Measurements from ENCODE around the gene CMIP. TPM values are rescaled to one million over a fixed set of nuclear protein-coding genes. Genes with fewer than 3 reads are reported as not detected.

CMIP gene
- polyA plus RNA-seq, 1 experiment, result 2.7 TPM

DNA sequence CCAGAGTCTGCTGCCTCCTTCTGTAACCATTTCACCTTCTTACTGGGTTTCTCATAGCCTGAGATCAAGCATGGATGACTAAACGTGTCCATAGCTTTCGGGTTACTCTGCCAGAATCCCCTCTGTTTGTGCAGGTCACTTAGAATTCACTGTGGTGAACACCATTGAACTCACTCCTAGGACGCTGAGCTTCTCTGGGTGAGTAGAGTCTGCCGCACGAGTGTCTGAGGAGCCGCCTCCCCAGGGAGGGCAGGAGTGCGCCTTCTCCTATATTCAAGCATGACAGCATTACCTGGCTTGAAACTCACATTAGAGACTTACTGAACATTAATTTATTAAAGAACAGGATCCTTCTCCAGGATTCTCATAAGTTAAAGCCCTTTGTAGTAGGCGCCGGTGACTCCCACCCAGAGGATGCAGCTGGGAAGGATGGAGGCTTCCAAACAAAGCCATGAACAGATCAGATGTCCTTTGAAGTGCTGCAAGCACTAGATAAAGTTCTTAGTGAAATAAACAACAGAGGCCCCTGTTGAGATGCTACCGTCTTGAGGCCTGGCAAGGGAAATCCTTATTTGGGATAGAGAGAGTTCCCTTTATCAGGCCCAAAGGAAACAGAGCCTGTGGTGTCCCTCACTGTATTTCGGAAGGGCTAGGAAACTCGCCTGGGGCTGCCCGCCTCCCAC lies 189.9 kb downstream of the CMIP start:
- no peaks in the 10 kb centered on the region for H3K27me3 ChIP-seq (ENCODE audit: control insufficient read depth, insufficient read depth, low read length)
- H3K27ac ChIP-seq (ENCODE audit: low read depth, low read length), result no peak overlapping the region
- no peak for TF ChIP-seq CTCF (IDR thresholded peaks at IDR 0.05; ENCODE audit: low read depth, low read length)
- no peak for DNase-seq (ENCODE audit: low read depth, low spot score)
- ChIA-PET POLR2A (no interaction called here), CTCF (interaction anchor here (1.3 to 1.6 kb wide), 2 partner anchors 12 to 96 kb away, joined by 5 read pairs; no protein-coding TSS in a partner anchor)
- H3K4me3 ChIP-seq (ENCODE audit: low read depth, low read length), result no peak overlapping the region
- H3K9me3 ChIP-seq (ENCODE audit: control insufficient read depth, insufficient read depth, low read length), result peaks cover 5% of the 10 kb centered on the region

DNA sequence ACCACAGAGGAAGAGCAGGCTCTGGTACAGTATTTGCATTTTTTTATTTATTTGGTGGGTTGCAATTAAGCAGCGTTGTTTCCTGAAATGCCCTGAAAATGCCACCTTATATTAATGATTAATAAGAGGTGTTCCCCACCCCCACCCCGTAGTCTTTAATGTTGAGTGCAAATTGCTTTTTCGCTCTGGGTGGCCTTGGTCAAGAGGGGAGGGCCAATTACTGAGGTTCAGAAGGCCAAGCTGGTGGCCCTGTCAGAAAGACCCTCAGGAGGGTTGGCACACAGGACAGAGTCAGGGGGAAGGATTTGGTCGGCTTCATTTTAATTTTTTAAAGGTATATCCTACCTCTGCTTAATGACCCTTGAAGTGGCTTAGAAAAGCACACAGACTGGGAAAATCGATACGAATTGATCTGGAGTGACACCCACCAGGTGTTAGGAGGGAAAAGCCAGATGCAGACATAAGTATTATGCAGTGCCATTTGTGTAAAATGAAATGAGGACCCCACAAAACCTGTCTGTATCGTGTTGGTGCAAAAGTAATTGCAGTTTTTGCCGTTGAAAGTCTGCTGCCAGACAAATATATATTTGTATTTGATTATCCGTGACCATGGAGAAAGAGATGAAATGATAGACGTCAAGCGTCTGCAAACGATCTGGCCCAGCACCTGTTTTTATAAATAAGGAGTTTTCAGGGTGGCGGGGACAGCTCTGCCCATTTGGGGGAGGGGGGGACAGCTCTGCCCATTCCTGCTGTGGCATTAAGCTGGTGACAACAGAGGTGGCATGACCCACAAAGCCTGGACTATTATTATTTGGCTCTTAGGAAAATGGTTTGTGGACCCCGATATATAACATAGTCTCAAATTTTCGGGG lies 190.7 kb downstream of the CMIP start:
- TF ChIP-seq CTCF (IDR thresholded peaks at IDR 0.05; ENCODE audit: low read depth, low read length), result no peak
- no peak for DNase-seq (ENCODE audit: low read depth, low spot score)
- Histone ChIP-seq H3K27me3 (ENCODE audit: control insufficient read depth, insufficient read depth, low read length) (no peaks in the 10 kb centered on the region), H3K27ac (ENCODE audit: low read depth, low read length) (no peak overlapping the region), H3K9me3 (ENCODE audit: control insufficient read depth, insufficient read depth, low read length) (peaks cover 5% of the 10 kb centered on the region), H3K4me3 (ENCODE audit: low read depth, low read length) (no peak overlapping the region)
- ChIA-PET POLR2A (no interaction called here), CTCF (interaction anchor here (1.6 kb wide), 1 partner anchor 95 kb away, joined by 5 read pairs; no protein-coding TSS in a partner anchor)

DNA sequence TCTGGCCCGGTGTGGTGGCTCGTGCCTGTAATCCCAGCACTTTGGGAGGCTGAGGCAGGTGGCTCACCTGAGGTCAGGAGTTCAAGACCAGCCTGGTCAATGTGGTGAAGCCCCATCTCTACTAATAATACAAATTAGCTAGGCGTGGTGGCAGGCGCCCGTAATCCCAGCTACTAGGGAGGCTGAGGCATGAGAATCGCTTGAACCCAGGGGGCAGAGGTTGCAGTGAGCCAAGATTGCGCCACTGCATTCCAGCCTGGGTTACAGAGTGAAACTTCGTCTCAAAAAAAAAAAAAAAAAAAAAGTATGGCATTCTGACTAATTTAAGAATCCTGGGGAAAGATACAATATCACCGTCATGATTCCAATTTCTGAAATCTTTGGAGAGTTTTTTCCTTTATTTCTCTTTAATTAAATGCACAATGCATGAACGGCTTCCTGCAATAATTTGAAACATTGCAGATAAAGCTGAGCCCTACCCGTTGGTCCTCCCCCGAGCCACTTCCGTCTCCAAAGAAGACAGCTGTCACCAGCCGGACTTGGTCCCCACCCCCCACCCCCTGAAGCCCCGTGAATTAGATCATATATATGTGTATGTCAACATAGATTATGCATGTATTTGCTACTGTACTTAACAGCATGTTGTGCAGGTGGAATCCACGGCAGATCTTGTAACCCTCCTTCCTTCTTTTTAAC lies 191.8 kb downstream of the CMIP start:
- no peak overlapping the region for H3K4me3 ChIP-seq (ENCODE audit: low read depth, low read length)
- H3K27me3 ChIP-seq (ENCODE audit: control insufficient read depth, insufficient read depth, low read length), result no peaks in the 10 kb centered on the region
- POLR2A ChIA-PET, result no interaction called here
- no peak for TF ChIP-seq CTCF (IDR thresholded peaks at IDR 0.05; ENCODE audit: low read depth, low read length)
- peaks cover 5% of the 10 kb centered on the region for H3K9me3 ChIP-seq (ENCODE audit: control insufficient read depth, insufficient read depth, low read length)
- DNase-seq (ENCODE audit: low read depth, low spot score), result no peak
- no peak overlapping the region for H3K27ac ChIP-seq (ENCODE audit: low read depth, low read length)
- CTCF ChIA-PET, result no interaction called here

- no peak for DNase-seq (ENCODE audit: low read depth, low spot score)
- Histone ChIP-seq H3K27me3 (ENCODE audit: control insufficient read depth, insufficient read depth, low read length) (no peaks in the 10 kb centered on the region), H3K4me3 (ENCODE audit: low read depth, low read length) (no peak overlapping the region), H3K9me3 (ENCODE audit: control insufficient read depth, insufficient read depth, low read length) (peaks cover 5% of the 10 kb centered on the region), H3K27ac (ENCODE audit: low read depth, low read length) (no peak overlapping the region)
- ChIA-PET POLR2A (no interaction called here), CTCF (interaction anchor here (0.5 kb wide), 1 partner anchor 64 kb away, joined by 4 read pairs; no protein-coding TSS in a partner anchor)
- TF ChIP-seq CTCF (IDR thresholded peaks at IDR 0.05; ENCODE audit: low read depth, low read length), result no peak
These were observed 193.0 kb downstream of the CMIP start for GRCh38 chr16:81637336-81638235.
